HEK293 (cell line): ENCODE results near the gene FCER1A.

ENCODE experiments used
- CTCF ChIA-PET: fragments of 350-600 bp; formaldehyde crosslinking; extraction: SDS; loops from one replicate; lab custom pipeline; 2021; ENCODE audit warnings: antibody characterized with exemption; lab: Yijun Ruan, JAX
- POLR2A ChIA-PET: fragments of 300-600 bp; formaldehyde crosslinking; extraction: SDS; loops from one replicate; lab custom pipeline; 2020; ENCODE audit warnings: antibody characterized with exemption, inconsistent platforms; lab: Yijun Ruan, JAX
- H3K27ac ChIP-seq: fragments of 200-500 bp; sonication (Bioruptor generic); 2 replicates; pipeline ENCODE4 v1.5.1; 2014; ENCODE audit warnings: low read depth, low read length, control low read depth, inconsistent platforms; ENCODE audit errors: extremely low read depth
- H3K36me3 ChIP-seq, 2 experiments: fragments of 200-500 bp in 1 of 2; sonication (Bioruptor generic) in 1 of 2; 1 replicate in 1 of 2; 2 replicates in 1 of 2; pipeline ENCODE4 v1.5.1; 2014 to 2017; ENCODE audit warnings: inconsistent platforms in 2 of 2, low read length in 2 of 2; ENCODE audit not compliant: control insufficient read depth in 2 of 2, insufficient read depth in 1 of 2
- H3K4me1 ChIP-seq: fragments of 200-500 bp; sonication (Bioruptor generic); 2 replicates; pipeline ENCODE4 v1.5.1; 2014; ENCODE audit warnings: mild to moderate bottlenecking, low read length, inconsistent platforms; ENCODE audit not compliant: control insufficient read depth, insufficient read depth
- H3K4me3 ChIP-seq: 2 replicates; pipeline ENCODE4 v1.5.1; 2011; ENCODE audit warnings: low read depth, mild to moderate bottlenecking, control low read depth, low read length, moderate library complexity
- H3K9me3 ChIP-seq: fragments of 200-500 bp; sonication (Bioruptor generic); 2 replicates; pipeline ENCODE4 v1.5.1; 2014; ENCODE audit warnings: low read depth, low read length, inconsistent platforms; ENCODE audit not compliant: control insufficient read depth, insufficient read depth
- GLI2 ChIP-seq: fragments of 450-650 bp; formaldehyde crosslinking; IDR thresholded peaks from 2 replicates; pipeline ENCODE4; 2017; ENCODE audit warnings: missing biosample characterization, missing genetic modification characterization, low read depth, borderline replicate concordance
- GLIS2 ChIP-seq: fragments of 450-650 bp; formaldehyde crosslinking; IDR thresholded peaks from 2 replicates; pipeline ENCODE4 v1.5.1; 2016; ENCODE audit warnings: missing biosample characterization, missing genetic modification characterization
- HOXA7 ChIP-seq: sonication (generic); formaldehyde crosslinking; IDR thresholded peaks from 2 replicates; pipeline ENCODE4 v1.8.1; 2022; ENCODE audit warnings: missing genetic modification reagents, borderline replicate concordance
- HOXC10 ChIP-seq: sonication (generic); formaldehyde crosslinking; IDR thresholded peaks from 2 replicates; pipeline ENCODE4 v1.8.1; 2023; ENCODE audit warnings: mild to moderate bottlenecking, missing genetic modification reagents
- KLF1 ChIP-seq: fragments of 450-650 bp; formaldehyde crosslinking; IDR thresholded peaks from 2 replicates; pipeline ENCODE4 v1.5.1; 2016; ENCODE audit warnings: missing biosample characterization, missing genetic modification characterization
- KLF8 ChIP-seq: fragments of 450-650 bp; formaldehyde crosslinking; IDR thresholded peaks from 2 replicates; pipeline ENCODE4 v1.5.1; 2016; ENCODE audit warnings: missing biosample characterization, missing genetic modification characterization
- MYNN ChIP-seq: fragments of 450-650 bp; formaldehyde crosslinking; IDR thresholded peaks from 2 replicates; pipeline ENCODE4 v1.5.1; 2016; ENCODE audit warnings: missing biosample characterization, missing genetic modification characterization, borderline replicate concordance
- RBAK ChIP-seq: fragments of 450-650 bp; formaldehyde crosslinking; IDR thresholded peaks from 2 replicates; pipeline ENCODE4 v1.5.1; 2016; ENCODE audit warnings: missing biosample characterization, missing genetic modification characterization
- SP2 ChIP-seq: fragments of 450-650 bp; formaldehyde crosslinking; IDR thresholded peaks from 2 replicates; pipeline ENCODE4 v1.5.1; 2016; ENCODE audit warnings: missing biosample characterization, missing genetic modification characterization
- YY2 ChIP-seq: fragments of 450-650 bp; formaldehyde crosslinking; IDR thresholded peaks from 2 replicates; pipeline ENCODE4 v1.5.1; 2016; ENCODE audit warnings: missing biosample characterization, missing genetic modification characterization
- ZFP41 ChIP-seq: fragments of 450-650 bp; formaldehyde crosslinking; IDR thresholded peaks from 2 replicates; pipeline ENCODE4 v1.5.1; 2016; ENCODE audit warnings: missing biosample characterization, missing genetic modification characterization, borderline replicate concordance
- ZNF169 ChIP-seq: fragments of 450-650 bp; formaldehyde crosslinking; IDR thresholded peaks from 2 replicates; pipeline ENCODE4 v1.5.1; 2016; ENCODE audit warnings: missing biosample characterization, missing genetic modification characterization
- ZNF174 ChIP-seq: fragments of 450-650 bp; formaldehyde crosslinking; IDR thresholded peaks from 2 replicates; pipeline ENCODE4 v1.5.0; 2017; ENCODE audit warnings: missing biosample characterization, mild to moderate bottlenecking, missing genetic modification characterization
- ZNF394 ChIP-seq: fragments of 450-650 bp; formaldehyde crosslinking; IDR thresholded peaks from 2 replicates; pipeline ENCODE4 v1.5.1; 2016; ENCODE audit warnings: missing biosample characterization, missing genetic modification characterization, mild to moderate bottlenecking, moderate library complexity, borderline replicate concordance
- ZNF664 ChIP-seq: fragments of 450-650 bp; formaldehyde crosslinking; IDR thresholded peaks from 2 replicates; pipeline ENCODE4 v1.5.1; 2016; ENCODE audit warnings: missing biosample characterization, missing genetic modification characterization
- ZNF677 ChIP-seq: fragments of 450-650 bp; IDR thresholded peaks from 2 replicates; pipeline ENCODE4 v1.5.0; 2018; ENCODE audit warnings: missing biosample characterization, mild to moderate bottlenecking, missing genetic modification characterization, moderate library complexity
- ZNF837 ChIP-seq: fragments of 450-650 bp; formaldehyde crosslinking; IDR thresholded peaks from 2 replicates; pipeline ENCODE4 v1.5.1; 2016; ENCODE audit warnings: missing biosample characterization, missing genetic modification characterization
- TF ChIP-seq, protein P1 (sequence below): fragments of 450-650 bp; formaldehyde crosslinking; IDR thresholded peaks from 2 replicates; pipeline ENCODE4 v1.5.1; 2017; ENCODE audit warnings: missing biosample characterization, missing genetic modification characterization
- TF ChIP-seq, protein P2 (sequence below): fragments of 450-650 bp; IDR thresholded peaks from 2 replicates; pipeline ENCODE4 v1.5.1; 2018; ENCODE audit warnings: missing biosample characterization, mild to moderate bottlenecking, missing genetic modification characterization
- TF ChIP-seq, protein P3 (sequence below): fragments of 450-650 bp; formaldehyde crosslinking; IDR thresholded peaks from 2 replicates; pipeline ENCODE4 v1.5.1; 2016; ENCODE audit warnings: missing biosample characterization, missing genetic modification characterization, low read depth

Gene FCER1A

DNA sequence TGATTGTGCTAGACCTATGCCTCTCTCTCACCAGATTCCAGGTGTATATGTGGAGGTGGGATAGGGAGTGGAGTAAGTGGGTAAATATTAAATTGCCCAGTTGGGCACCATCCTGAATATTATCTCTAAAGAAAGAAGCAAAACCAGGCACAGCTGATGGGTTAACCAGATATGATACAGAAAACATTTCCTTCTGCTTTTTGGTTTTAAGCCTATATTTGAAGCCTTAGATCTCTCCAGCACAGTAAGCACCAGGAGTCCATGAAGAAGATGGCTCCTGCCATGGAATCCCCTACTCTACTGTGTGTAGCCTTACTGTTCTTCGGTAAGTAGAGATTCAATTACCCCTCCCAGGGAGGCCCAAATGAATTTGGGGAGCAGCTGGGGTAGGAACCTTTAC, at the start of gene FCER1A:
Gene FCER1A, plus strand, starts transcription at position 242 of the 400 bp plus-strand sequence. Its CDS starts 29 bp downstream, at position 271.
- POLR2A ChIA-PET: no interaction called here
- no peaks in the 10 kb centered on the region for H3K36me3 ChIP-seq
- no peaks in the 10 kb centered on the region for H3K9me3 ChIP-seq
- CTCF ChIA-PET: interaction anchor here (1.0 kb wide), 1 partner anchor 169 kb away, joined by 3 read pairs; no protein-coding TSS in a partner anchor
- TF ChIP-seq KLF8 (tag by site-specific recombination) (no peak), HOXC10 (CRISPR knock-in tag) (no peak), ZNF837 (tag by site-specific recombination) (no peak), MYNN (tag by site-specific recombination) (no peak), SP2 (tag by site-specific recombination) (no peak), YY2 (tag by site-specific recombination) (no peak), ZNF174 (tag by site-specific recombination) (no peak), HOXA7 (CRISPR knock-in tag) (no peak), RBAK (tag by site-specific recombination) (no peak), KLF1 (tag by site-specific recombination) (no peak)
- TF ChIP-seq, all 188 proteins: peak for 0
- no peak within 1 kb of the TSS for H3K4me3 ChIP-seq
- no peaks in the 10 kb centered on the region for H3K4me1 ChIP-seq
- H3K27ac ChIP-seq: no peak within 1 kb of the TSS

DNA sequence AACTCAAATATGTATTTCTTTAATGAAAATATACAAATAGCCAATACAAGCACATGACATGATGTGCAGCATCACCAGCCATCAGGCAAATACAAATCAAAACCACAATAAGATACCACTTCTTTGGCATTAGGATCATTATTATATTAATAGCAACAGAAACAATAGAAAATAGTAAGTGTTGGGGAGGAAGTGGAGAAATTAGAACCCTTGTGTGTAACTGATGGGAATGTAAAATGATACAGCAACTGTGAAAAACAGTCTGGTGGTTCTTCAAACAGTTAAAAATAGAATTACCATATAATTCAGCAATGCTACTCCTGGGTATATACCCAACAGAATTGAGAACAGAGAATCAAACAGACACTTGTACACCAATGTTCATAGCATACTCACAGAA, 40.8 kb upstream of the FCER1A start:
- no peaks in the 10 kb centered on the region for H3K9me3 ChIP-seq
- no peak overlapping the region for H3K27ac ChIP-seq
- no peak for TF ChIP-seq ZNF169 (tag by site-specific recombination)
- TF ChIP-seq ZNF394 (tag by site-specific recombination): no peak
- TF ChIP-seq ZFP41 (tag by site-specific recombination): no peak
- TF ChIP-seq ZNF677: no peak
- TF ChIP-seq, protein P1, sequence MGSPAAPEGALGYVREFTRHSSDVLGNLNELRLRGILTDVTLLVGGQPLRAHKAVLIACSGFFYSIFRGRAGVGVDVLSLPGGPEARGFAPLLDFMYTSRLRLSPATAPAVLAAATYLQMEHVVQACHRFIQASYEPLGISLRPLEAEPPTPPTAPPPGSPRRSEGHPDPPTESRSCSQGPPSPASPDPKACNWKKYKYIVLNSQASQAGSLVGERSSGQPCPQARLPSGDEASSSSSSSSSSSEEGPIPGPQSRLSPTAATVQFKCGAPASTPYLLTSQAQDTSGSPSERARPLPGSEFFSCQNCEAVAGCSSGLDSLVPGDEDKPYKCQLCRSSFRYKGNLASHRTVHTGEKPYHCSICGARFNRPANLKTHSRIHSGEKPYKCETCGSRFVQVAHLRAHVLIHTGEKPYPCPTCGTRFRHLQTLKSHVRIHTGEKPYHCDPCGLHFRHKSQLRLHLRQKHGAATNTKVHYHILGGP (tag by site-specific recombination): no peak
- TF ChIP-seq GLIS2 (tag by site-specific recombination): no peak
- TF ChIP-seq, protein P2, sequence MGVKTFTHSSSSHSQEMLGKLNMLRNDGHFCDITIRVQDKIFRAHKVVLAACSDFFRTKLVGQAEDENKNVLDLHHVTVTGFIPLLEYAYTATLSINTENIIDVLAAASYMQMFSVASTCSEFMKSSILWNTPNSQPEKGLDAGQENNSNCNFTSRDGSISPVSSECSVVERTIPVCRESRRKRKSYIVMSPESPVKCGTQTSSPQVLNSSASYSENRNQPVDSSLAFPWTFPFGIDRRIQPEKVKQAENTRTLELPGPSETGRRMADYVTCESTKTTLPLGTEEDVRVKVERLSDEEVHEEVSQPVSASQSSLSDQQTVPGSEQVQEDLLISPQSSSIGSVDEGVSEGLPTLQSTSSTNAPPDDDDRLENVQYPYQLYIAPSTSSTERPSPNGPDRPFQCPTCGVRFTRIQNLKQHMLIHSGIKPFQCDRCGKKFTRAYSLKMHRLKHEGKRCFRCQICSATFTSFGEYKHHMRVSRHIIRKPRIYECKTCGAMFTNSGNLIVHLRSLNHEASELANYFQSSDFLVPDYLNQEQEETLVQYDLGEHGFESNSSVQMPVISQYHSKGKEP (tag by site-specific recombination): no peak
- no peak for TF ChIP-seq KLF1 (tag by site-specific recombination)
- no peak for TF ChIP-seq ZNF664 (tag by site-specific recombination)
- H3K4me1 ChIP-seq: no peaks in the 10 kb centered on the region
- ChIA-PET POLR2A (no interaction called here), CTCF (interaction anchor here (0.6 kb wide), 1 partner anchor 321 kb away, joined by 3 read pairs; no protein-coding TSS in a partner anchor)
- no peak overlapping the region for H3K4me3 ChIP-seq
- H3K36me3 ChIP-seq: no peaks in the 10 kb centered on the region

DNA sequence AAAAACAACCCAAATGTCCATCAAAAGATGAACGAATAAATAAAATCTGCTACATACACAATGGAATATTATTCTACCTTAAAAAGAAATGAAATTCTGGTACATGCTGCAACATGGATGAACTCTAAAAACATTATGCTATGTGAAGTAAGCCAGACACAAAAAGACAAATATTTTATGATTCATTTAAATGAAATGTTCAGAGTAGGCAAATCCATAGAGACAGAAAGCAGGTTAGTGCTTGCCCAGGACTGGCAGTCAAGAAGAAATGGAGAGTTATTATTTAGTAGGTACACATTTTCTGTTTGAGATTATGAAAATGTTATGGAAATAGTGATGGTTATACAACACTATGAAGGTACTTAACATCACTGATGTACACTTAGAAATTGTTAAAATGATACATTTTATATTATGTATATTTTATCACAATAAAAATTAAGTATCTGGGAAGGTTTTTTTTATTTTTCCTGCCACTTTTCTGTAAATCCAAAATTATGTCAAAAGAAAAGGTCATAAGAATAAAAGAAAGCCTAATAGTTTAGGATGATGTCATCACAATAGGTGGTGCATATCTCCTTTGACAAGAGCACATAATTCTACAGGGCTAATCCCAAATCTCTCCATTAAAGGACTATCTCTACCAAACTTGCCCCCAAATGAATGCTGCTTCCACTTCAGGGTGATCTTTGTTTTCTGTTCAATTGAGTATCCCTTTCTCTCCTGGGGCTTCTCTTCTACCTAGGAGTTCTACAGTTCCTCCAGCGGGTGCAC, 40.2 kb upstream of the FCER1A start:
- Histone ChIP-seq H3K4me3 (no peak overlapping the region), H3K9me3 (no peaks in the 10 kb centered on the region), H3K4me1 (no peaks in the 10 kb centered on the region), H3K27ac (no peak overlapping the region), H3K36me3 (no peaks in the 10 kb centered on the region)
- CTCF ChIA-PET: no interaction called here
- POLR2A ChIA-PET: no interaction called here
- TF ChIP-seq, protein P3, sequence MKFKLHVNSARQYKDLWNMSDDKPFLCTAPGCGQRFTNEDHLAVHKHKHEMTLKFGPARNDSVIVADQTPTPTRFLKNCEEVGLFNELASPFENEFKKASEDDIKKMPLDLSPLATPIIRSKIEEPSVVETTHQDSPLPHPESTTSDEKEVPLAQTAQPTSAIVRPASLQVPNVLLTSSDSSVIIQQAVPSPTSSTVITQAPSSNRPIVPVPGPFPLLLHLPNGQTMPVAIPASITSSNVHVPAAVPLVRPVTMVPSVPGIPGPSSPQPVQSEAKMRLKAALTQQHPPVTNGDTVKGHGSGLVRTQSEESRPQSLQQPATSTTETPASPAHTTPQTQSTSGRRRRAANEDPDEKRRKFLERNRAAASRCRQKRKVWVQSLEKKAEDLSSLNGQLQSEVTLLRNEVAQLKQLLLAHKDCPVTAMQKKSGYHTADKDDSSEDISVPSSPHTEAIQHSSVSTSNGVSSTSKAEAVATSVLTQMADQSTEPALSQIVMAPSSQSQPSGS (tag by site-specific recombination): 0 out of 2 replicates have a peak, but pooled peaks have one; percentile 19
- TF ChIP-seq GLI2 (tag by site-specific recombination): no peak
